MM.1S (cell line): Measurements from ENCODE around the gene TTC17.

Experiments used
- DNase-seq: peaks from one replicate; pipeline ENCODE4 v3.0.0-alpha.2; 2015
- H2AFZ ChIP-seq: fragments of 300-600 bp; sonication (generic); 2 replicates; pipeline ENCODE4 v1.6.0; 2016; ENCODE audit warnings: antibody characterized with exemption, low read length
- H3F3A ChIP-seq: fragments of 300-600 bp; sonication (generic); 2 replicates; pipeline ENCODE4 v1.6.1; 2016; ENCODE audit warnings: mild to moderate bottlenecking, antibody characterized with exemption, low read length, moderate library complexity, mixed read lengths; ENCODE audit not compliant: insufficient read depth
- H3K27ac ChIP-seq: fragments of 300-600 bp; sonication (generic); 2 replicates; pipeline ENCODE4 v1.5.1; 2016; ENCODE audit warnings: mild to moderate bottlenecking, low read length
- H3K27me3 ChIP-seq: fragments of 300-600 bp; sonication (generic); replicated peaks from 2 replicates; pipeline ENCODE4 v1.6.0; 2016; ENCODE audit warnings: low read length; ENCODE audit not compliant: insufficient read depth
- H3K36me3 ChIP-seq: fragments of 300-600 bp; sonication (generic); replicated peaks from 2 replicates; pipeline ENCODE4 v1.6.1; 2016; ENCODE audit warnings: mild to moderate bottlenecking, low read length, mixed read lengths; ENCODE audit not compliant: insufficient read depth
- H3K4me1 ChIP-seq: fragments of 300-600 bp; sonication (generic); 2 replicates; pipeline ENCODE4 v1.6.1; 2016; ENCODE audit warnings: low read length, mixed read lengths
- H3K4me2 ChIP-seq: fragments of 300-600 bp; sonication (generic); 2 replicates; pipeline ENCODE4 v1.6.0; 2016; ENCODE audit warnings: low read depth, low read length
- H3K4me3 ChIP-seq: fragments of 300-600 bp; sonication (generic); 2 replicates; pipeline ENCODE4 v1.5.1; 2016; ENCODE audit warnings: low read length, mixed read lengths
- H3K79me2 ChIP-seq: fragments of 300-600 bp; sonication (generic); 2 replicates; pipeline ENCODE4 v1.6.1; 2016; ENCODE audit warnings: mixed run types, low read length, mixed read lengths
- H3K9ac ChIP-seq: fragments of 300-600 bp; sonication (generic); 2 replicates; pipeline ENCODE4 v1.6.1; 2016; ENCODE audit warnings: low read length, mixed read lengths
- H3K9me2 ChIP-seq: fragments of 300-600 bp; sonication (generic); replicated peaks from 2 replicates; pipeline ENCODE4 v1.6.1; 2016; ENCODE audit warnings: mild to moderate bottlenecking, low read length, mixed read lengths; ENCODE audit not compliant: insufficient read depth
- H3K9me3 ChIP-seq: fragments of 300-600 bp; sonication (generic); replicated peaks from 2 replicates; pipeline ENCODE4 v1.6.1; 2016; ENCODE audit warnings: mild to moderate bottlenecking, low read length, mixed read lengths; ENCODE audit not compliant: insufficient read depth
- H4K20me1 ChIP-seq: fragments of 300-600 bp; sonication (generic); 2 replicates; pipeline ENCODE4 v1.6.1; 2016; ENCODE audit warnings: mild to moderate bottlenecking, low read length, moderate library complexity, mixed read lengths; ENCODE audit not compliant: insufficient read depth
- EZH2 ChIP-seq: fragments of 300-600 bp; sonication (generic); optimal IDR thresholded peaks from 2 replicates; pipeline ENCODE3; 2017; ENCODE audit warnings: low read depth, mild to moderate bottlenecking, antibody characterized with exemption, low read length, mixed read lengths
- EZH2phosphoT487 ChIP-seq: fragments of 300-600 bp; sonication (generic); IDR thresholded peaks from 2 replicates; pipeline ENCODE4 v1.6.1; 2018; ENCODE audit warnings: antibody characterized with exemption, low read length
- TF ChIP-seq, protein P1 (sequence below): fragments of 300-600 bp; sonication (generic); IDR thresholded peaks from 2 replicates; pipeline ENCODE4 v1.5.1; 2016; ENCODE audit warnings: antibody characterized with exemption, low read length, mixed read lengths

The TTC17 gene

DNA sequence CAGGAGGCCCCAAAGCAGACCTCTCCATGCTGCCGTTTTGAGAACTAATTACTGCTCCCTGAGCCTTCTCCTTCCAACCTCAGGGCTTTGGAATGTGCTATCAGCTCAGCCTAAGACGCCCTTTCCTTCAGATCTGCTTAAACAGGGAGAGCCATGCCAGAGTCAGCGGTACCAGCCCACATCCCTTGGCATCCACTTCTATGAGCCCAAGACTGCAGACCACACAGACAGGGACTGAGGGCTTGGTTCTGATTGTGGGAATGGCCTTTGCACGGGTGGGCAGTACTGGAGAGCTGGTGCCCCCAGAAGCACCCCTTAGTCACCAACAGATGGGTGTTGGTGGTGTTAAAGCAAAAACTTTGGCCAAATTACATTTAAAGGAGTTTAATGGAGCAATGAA is 146.5 kb downstream of the TTC17 start:
- H3K9me3 ChIP-seq = no peaks in the 10 kb centered on the region
- no peak overlapping the region for H3K9ac ChIP-seq
- H3F3A ChIP-seq = no peaks in the 10 kb centered on the region
- H3K27me3 ChIP-seq = no peaks in the 10 kb centered on the region
- H2AFZ ChIP-seq = no peak overlapping the region
- no peaks in the 10 kb centered on the region for H3K9me2 ChIP-seq
- no peaks in the 10 kb centered on the region for H3K36me3 ChIP-seq
- H3K4me3 ChIP-seq = no peak overlapping the region
- no peak overlapping the region for H3K4me2 ChIP-seq
- DNase-seq = no peak
- no peak overlapping the region for H3K27ac ChIP-seq
- no peaks in the 10 kb centered on the region for H3K4me1 ChIP-seq
- no peak for TF ChIP-seq EZH2phosphoT487
- no peak for TF ChIP-seq EZH2
- TF ChIP-seq, protein P1, sequence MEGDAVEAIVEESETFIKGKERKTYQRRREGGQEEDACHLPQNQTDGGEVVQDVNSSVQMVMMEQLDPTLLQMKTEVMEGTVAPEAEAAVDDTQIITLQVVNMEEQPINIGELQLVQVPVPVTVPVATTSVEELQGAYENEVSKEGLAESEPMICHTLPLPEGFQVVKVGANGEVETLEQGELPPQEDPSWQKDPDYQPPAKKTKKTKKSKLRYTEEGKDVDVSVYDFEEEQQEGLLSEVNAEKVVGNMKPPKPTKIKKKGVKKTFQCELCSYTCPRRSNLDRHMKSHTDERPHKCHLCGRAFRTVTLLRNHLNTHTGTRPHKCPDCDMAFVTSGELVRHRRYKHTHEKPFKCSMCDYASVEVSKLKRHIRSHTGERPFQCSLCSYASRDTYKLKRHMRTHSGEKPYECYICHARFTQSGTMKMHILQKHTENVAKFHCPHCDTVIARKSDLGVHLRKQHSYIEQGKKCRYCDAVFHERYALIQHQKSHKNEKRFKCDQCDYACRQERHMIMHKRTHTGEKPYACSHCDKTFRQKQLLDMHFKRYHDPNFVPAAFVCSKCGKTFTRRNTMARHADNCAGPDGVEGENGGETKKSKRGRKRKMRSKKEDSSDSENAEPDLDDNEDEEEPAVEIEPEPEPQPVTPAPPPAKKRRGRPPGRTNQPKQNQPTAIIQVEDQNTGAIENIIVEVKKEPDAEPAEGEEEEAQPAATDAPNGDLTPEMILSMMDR = no peak
- H3K79me2 ChIP-seq = no peaks in the 10 kb centered on the region
- no peaks in the 10 kb centered on the region for H4K20me1 ChIP-seq

DNA sequence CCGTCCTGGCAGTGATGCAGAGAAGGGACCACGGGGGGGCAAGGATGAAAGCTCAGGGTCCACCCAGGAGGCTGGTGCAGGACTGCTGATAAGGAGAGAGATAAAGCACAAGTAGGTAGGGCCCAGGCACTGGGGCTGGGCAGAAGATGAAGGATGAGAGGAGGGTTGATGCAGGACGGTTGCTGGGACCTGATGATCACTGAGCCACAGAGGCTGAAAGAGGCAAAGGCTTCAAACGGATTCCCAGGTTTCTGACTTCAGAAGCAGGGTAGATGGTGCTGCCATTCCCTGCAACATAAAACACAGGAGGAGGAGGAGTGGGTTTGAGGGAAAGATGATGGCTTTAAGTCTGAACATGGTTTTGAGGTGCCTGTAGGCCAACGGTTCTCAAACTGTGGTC is 148.5 kb downstream of the TTC17 start:
- no peaks in the 10 kb centered on the region for H3F3A ChIP-seq
- no peak overlapping the region for H3K4me2 ChIP-seq
- H3K9ac ChIP-seq = no peak overlapping the region
- no peaks in the 10 kb centered on the region for H3K27me3 ChIP-seq
- no peaks in the 10 kb centered on the region for H3K79me2 ChIP-seq
- TF ChIP-seq, protein P1 = no peak
- TF ChIP-seq EZH2 (no peak), EZH2phosphoT487 (no peak)
- H2AFZ ChIP-seq = no peak overlapping the region
- no peaks in the 10 kb centered on the region for H3K9me3 ChIP-seq
- no peak for DNase-seq
- H3K4me3 ChIP-seq = no peak overlapping the region
- H3K9me2 ChIP-seq = no peaks in the 10 kb centered on the region
- no peaks in the 10 kb centered on the region for H3K36me3 ChIP-seq
- no peaks in the 10 kb centered on the region for H3K4me1 ChIP-seq
- no peak overlapping the region for H3K27ac ChIP-seq
- H4K20me1 ChIP-seq = no peaks in the 10 kb centered on the region

DNA sequence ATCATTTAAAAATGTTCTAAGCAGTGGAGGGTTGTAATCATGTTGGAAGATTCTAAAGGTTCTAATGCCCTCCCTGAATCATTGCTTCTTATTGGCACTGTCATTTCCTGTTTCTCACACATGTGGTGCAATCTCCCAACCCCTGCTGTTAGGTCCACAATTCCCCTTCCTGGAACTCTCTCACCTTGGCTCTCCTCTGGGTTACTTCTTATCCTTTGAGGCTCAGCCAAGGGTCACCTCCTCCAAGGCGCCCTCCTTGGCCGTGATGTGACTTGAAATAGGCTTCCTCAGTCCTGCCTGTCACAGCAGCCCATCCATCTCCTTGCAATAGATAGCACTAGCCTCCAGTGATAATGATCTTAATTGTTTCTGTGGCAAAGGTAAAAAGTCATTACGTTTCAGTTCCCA is 149.8 kb downstream of the TTC17 start:
- DNase-seq = no peak
- TF ChIP-seq EZH2phosphoT487 = no peak
- TF ChIP-seq, protein P1 = no peak
- TF ChIP-seq EZH2 = no peak
- no peak overlapping the region for H3K9ac ChIP-seq
- no peaks in the 10 kb centered on the region for H3K36me3 ChIP-seq
- no peaks in the 10 kb centered on the region for H3K4me1 ChIP-seq
- no peaks in the 10 kb centered on the region for H3K9me3 ChIP-seq
- H4K20me1 ChIP-seq = no peaks in the 10 kb centered on the region
- H3K9me2 ChIP-seq = no peaks in the 10 kb centered on the region
- no peak overlapping the region for H2AFZ ChIP-seq
- no peak overlapping the region for H3K27ac ChIP-seq
- no peaks in the 10 kb centered on the region for H3F3A ChIP-seq
- H3K4me3 ChIP-seq = no peak overlapping the region
- H3K4me2 ChIP-seq = no peak overlapping the region
- H3K79me2 ChIP-seq = no peaks in the 10 kb centered on the region
- H3K27me3 ChIP-seq = no peaks in the 10 kb centered on the region

DNA sequence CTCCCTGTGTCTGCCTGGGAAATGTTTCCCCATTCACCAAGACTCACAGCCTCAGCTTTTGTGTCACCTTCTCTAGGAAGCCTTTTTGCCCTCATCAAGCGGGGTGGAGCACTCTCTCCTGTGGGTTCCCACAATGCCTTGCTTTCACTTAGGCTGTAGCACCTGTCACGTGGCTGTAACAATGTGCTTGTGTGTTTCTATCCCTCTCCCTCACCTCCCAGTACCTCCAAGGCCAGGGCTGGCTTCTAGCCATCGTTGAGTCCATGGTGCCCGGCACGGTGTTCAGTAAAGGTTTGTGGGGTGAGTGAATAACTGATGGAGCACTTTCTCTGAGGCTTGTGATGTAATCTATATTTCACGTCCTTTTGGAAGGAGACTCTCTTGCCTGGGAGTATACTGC is 153.2 kb downstream of the TTC17 start:
- no peak overlapping the region for H3K4me3 ChIP-seq
- H3K36me3 ChIP-seq = no peaks in the 10 kb centered on the region
- no peak overlapping the region for H2AFZ ChIP-seq
- H3K27ac ChIP-seq = no peak overlapping the region
- H3K79me2 ChIP-seq = no peaks in the 10 kb centered on the region
- H4K20me1 ChIP-seq = no peaks in the 10 kb centered on the region
- no peaks in the 10 kb centered on the region for H3F3A ChIP-seq
- H3K4me2 ChIP-seq = no peak overlapping the region
- no peak for DNase-seq
- TF ChIP-seq, protein P1 = no peak
- TF ChIP-seq EZH2 (no peak), EZH2phosphoT487 (no peak)
- H3K9me2 ChIP-seq = no peaks in the 10 kb centered on the region
- no peaks in the 10 kb centered on the region for H3K4me1 ChIP-seq
- no peak overlapping the region for H3K9ac ChIP-seq
- H3K9me3 ChIP-seq = no peaks in the 10 kb centered on the region
- H3K27me3 ChIP-seq = no peaks in the 10 kb centered on the region
